HCT116 (cell line): ENCODE measurements around the gene PDE4D. TPM values are rescaled to one million over a fixed set of nuclear protein-coding genes. Genes with fewer than 3 reads are reported as not detected.

ENCODE experiments used
- ATAC-seq: fragments of 200-7000 bp; cut with Tn5 transposase; 2 replicates; pipeline ENCODE4 v1.9.1; 2020; ENCODE audit warnings: mild to moderate bottlenecking, moderate library complexity
- BruUV-seq: library from RNA; stranded (reverse); fragments of 400-500 nt; replicated peaks from 2 replicates; lab custom pipeline; 2021; lab: Mats Ljungman, UMichigan
- CTCF ChIA-PET: fragments of 300-600 bp; sonication (Branson Sonifier 250); formaldehyde crosslinking; loops from one replicate; lab custom pipeline; 2021; ENCODE audit warnings: antibody characterized with exemption; lab: Charles Lee
- POLR2A ChIA-PET: fragments of 300-600, 350-600 bp; sonication (Branson Sonifier 250); formaldehyde crosslinking; loops from one replicate; lab custom pipeline; 2021; ENCODE audit warnings: antibody characterized with exemption; lab: Charles Lee
- RAD21 ChIA-PET, 2 experiments: fragments of 300-600 bp; sonication (Branson Sonifier 250); formaldehyde crosslinking; loops; one replicate each; lab custom pipeline; 2023; ENCODE audit warnings: low total read pairs in 2 of 2; ENCODE audit not compliant: uncharacterized antibody in 2 of 2, unreplicated experiment in 2 of 2, low non-redundant PET in 1 of 2; lab: Charles Lee
- DNase-seq: peaks from one replicate; pipeline ENCODE4 v3.0.0-alpha.2; 2010; ENCODE audit warnings: low read depth, low spot score
- H2AFZ ChIP-seq: fragments of 200-600 bp; shearing (Covaris generic), sonication (generic); 2 replicates; pipeline ENCODE4 v1.6.1; 2017; ENCODE audit warnings: low read depth, mixed run types, mixed read lengths, antibody characterized with exemption, low read length; ENCODE audit not compliant: poor library complexity, severe bottlenecking
- H3K27ac ChIP-seq: 2 replicates; pipeline ENCODE4 v1.5.1; 2012; ENCODE audit warnings: low read depth, low read length
- H3K27me3 ChIP-seq: fragments of 200-600 bp; sonication (generic); 2 replicates; pipeline ENCODE4 v1.6.1; 2016; ENCODE audit warnings: mixed run types, low read length, mixed read lengths; ENCODE audit not compliant: insufficient read depth
- H3K36me3 ChIP-seq, 2 experiments: fragments of 200-500 bp in 1 of 2; fragments of 200-600 bp in 1 of 2; sonication (Bioruptor generic) in 1 of 2; sonication (generic) in 1 of 2; 2 replicates each; pipeline versions ENCODE4 v1.5.1 to v1.6.1; 2014 to 2016; ENCODE audit warnings: low read length in 2 of 2, inconsistent platforms in 1 of 2, mixed read lengths in 1 of 2, mixed run types in 1 of 2; ENCODE audit not compliant: insufficient read depth in 2 of 2, control insufficient read depth in 1 of 2
- H3K4me1 ChIP-seq, 2 experiments: fragments of 200-600 bp in 1 of 2; sonication (generic) in 1 of 2; 2 replicates each; pipeline versions ENCODE4 v1.5.1 to v1.6.1; 2012 to 2017; ENCODE audit warnings: low read length in 2 of 2, inconsistent platforms in 1 of 2, mild to moderate bottlenecking in 1 of 2, mixed read lengths in 1 of 2, mixed run types in 1 of 2, moderate library complexity in 1 of 2; ENCODE audit not compliant: insufficient read depth in 2 of 2, control insufficient read depth in 1 of 2
- H3K4me2 ChIP-seq: fragments of 200-600 bp; sonication (generic); 2 replicates; pipeline ENCODE4 v1.6.1; 2017; ENCODE audit warnings: mixed run types, low read length, mixed read lengths
- H3K4me3 ChIP-seq, 2 experiments: fragments of 200-600 bp in 1 of 2; sonication (generic) in 1 of 2; replicated peaks in 1 of 2; 2 replicates each; pipeline ENCODE4 v1.5.1; 2011 to 2016; ENCODE audit warnings: low read length in 2 of 2, control low read depth in 1 of 2, low read depth in 1 of 2, mild to moderate bottlenecking in 1 of 2, mixed read lengths in 1 of 2, mixed run types in 1 of 2
- H3K79me2 ChIP-seq: fragments of 200-600 bp; sonication (generic); 2 replicates; pipeline ENCODE4 v1.6.1; 2017; ENCODE audit warnings: mild to moderate bottlenecking, mixed run types, low read length, moderate library complexity, mixed read lengths; ENCODE audit not compliant: insufficient read depth
- H3K9ac ChIP-seq: fragments of 200-600 bp; sonication (generic); 2 replicates; pipeline ENCODE4 v1.6.1; 2016; ENCODE audit warnings: low read length, mixed read lengths
- H3K9me2 ChIP-seq: fragments of 200-600 bp; sonication (generic), shearing (Covaris generic); 2 replicates; pipeline ENCODE4 v1.6.1; 2017; ENCODE audit warnings: mixed run types, mild to moderate bottlenecking, moderate library complexity; ENCODE audit not compliant: insufficient read depth
- H3K9me3 ChIP-seq, 2 experiments: fragments of 200-500 bp in 1 of 2; fragments of 200-600 bp in 1 of 2; sonication (Bioruptor generic) in 1 of 2; sonication (generic) in 1 of 2; 2 replicates each; pipeline ENCODE4 v1.6.1; 2014 to 2017; ENCODE audit warnings: low read length in 2 of 2, mixed read lengths in 2 of 2, inconsistent platforms in 1 of 2, low read depth in 1 of 2, mild to moderate bottlenecking in 1 of 2, mixed run types in 1 of 2, moderate library complexity in 1 of 2; ENCODE audit not compliant: control insufficient read depth in 1 of 2, insufficient read depth in 1 of 2
- H4K20me1 ChIP-seq: fragments of 200-600 bp; sonication (generic), shearing (Covaris generic); 2 replicates; pipeline ENCODE4 v1.6.1; 2017; ENCODE audit warnings: mixed run types, mild to moderate bottlenecking, moderate library complexity; ENCODE audit not compliant: insufficient read depth
- CBX3 ChIP-seq: IDR thresholded peaks from 2 replicates; pipeline ENCODE4 v1.6.1; 2012; ENCODE audit warnings: low read depth
- CEBPB ChIP-seq: IDR thresholded peaks from 2 replicates; pipeline ENCODE4 v1.6.1; 2012; ENCODE audit warnings: low read depth
- ELF1 ChIP-seq: IDR thresholded peaks from 2 replicates; pipeline ENCODE4 v1.6.1; 2012; ENCODE audit warnings: low read depth, borderline replicate concordance
- EZH2 ChIP-seq: fragments of 200-600 bp; sonication (generic); IDR thresholded peaks from 2 replicates; pipeline ENCODE4 v1.6.1; 2017; ENCODE audit warnings: antibody characterized with exemption, mixed run types
- EZH2phosphoT487 ChIP-seq: fragments of 200-600 bp; IDR thresholded peaks from 2 replicates; pipeline ENCODE4 v1.6.1; 2018; ENCODE audit warnings: antibody characterized with exemption, borderline replicate concordance
- FOSL1 ChIP-seq: IDR thresholded peaks from 2 replicates; pipeline ENCODE4 v1.6.1; 2012; ENCODE audit warnings: low read depth
- JUND ChIP-seq: IDR thresholded peaks from 2 replicates; pipeline ENCODE4 v1.6.1; 2012
- POLR2AphosphoS5 ChIP-seq: IDR thresholded peaks from 2 replicates; pipeline ENCODE4 v1.6.1; 2011; ENCODE audit warnings: mild to moderate bottlenecking, low read depth, low read length, moderate library complexity
- RAD21 ChIP-seq: IDR thresholded peaks from 2 replicates; pipeline ENCODE4 v1.6.1; 2012; ENCODE audit warnings: low read depth, mild to moderate bottlenecking
- TCF7L2 ChIP-seq: IDR thresholded peaks from 2 replicates; pipeline ENCODE4 v1.7.0; 2011; ENCODE audit warnings: borderline replicate concordance, inconsistent platforms; ENCODE audit not compliant: insufficient read depth, insufficient read length; ENCODE audit errors: extremely low read depth
- YY1 ChIP-seq: IDR thresholded peaks from 2 replicates; pipeline ENCODE4 v1.6.1; 2011; ENCODE audit warnings: low read length, low read depth, moderate library complexity, mild to moderate bottlenecking; ENCODE audit not compliant: insufficient replicate concordance; ENCODE audit errors: extremely low read depth
- ZFX ChIP-seq: fragments of 450-650 bp; IDR thresholded peaks from 2 replicates; pipeline ENCODE4 v1.6.1; 2017
- ZNF274 ChIP-seq: fragments of 200-500 bp; sonication (Bioruptor generic); IDR thresholded peaks from 2 replicates; pipeline ENCODE4 v1.6.1; 2014; ENCODE audit warnings: mild to moderate bottlenecking, low read depth, low read length, inconsistent platforms
- intact Hi-C: fragments of 100-400 bp; cut with micrococcal nuclease; formaldehyde crosslinking; loops from 2 replicates; pipeline ENCODE4 v1.10.0; 2022
- total RNA-seq: library from RNA; stranded (reverse); gene quantifications from one replicate; pipeline ENCODE4 v1.2.1, GENCODE V29; 2021; ENCODE audit not compliant: unreplicated experiment
- TF ChIP-seq, protein P1 (sequence below), 3 experiments: fragments of 200-600 bp in 1 of 3; sonication (generic) in 1 of 3; IDR thresholded peaks in 2 of 3; conservative IDR thresholded peaks in 1 of 3; 2 replicates each; pipeline ENCODE4 v1.5.1; 2012 to 2017; ENCODE audit warnings: low read depth in 2 of 3, low read length in 2 of 3, antibody characterized with exemption in 1 of 3, borderline replicate concordance in 1 of 3, control low read depth in 1 of 3, mild to moderate bottlenecking in 1 of 3, mixed read lengths in 1 of 3, mixed run types in 1 of 3, moderate library complexity in 1 of 3; ENCODE audit not compliant: insufficient read depth in 1 of 3
- TF ChIP-seq, protein P2 (sequence below): IDR thresholded peaks from 2 replicates; pipeline ENCODE4 v1.6.1; 2012
- TF ChIP-seq, protein P3 (sequence below): IDR thresholded peaks from 2 replicates; pipeline ENCODE4 v1.6.1; 2011; ENCODE audit warnings: mild to moderate bottlenecking, low read length, moderate library complexity; ENCODE audit not compliant: insufficient replicate concordance; ENCODE audit errors: extremely low read depth
- TF ChIP-seq, protein P4 (sequence below): IDR thresholded peaks from 2 replicates; pipeline ENCODE4 v1.6.1; 2012; ENCODE audit warnings: low read depth

The PDE4D gene
- total RNA-seq, 1 experiment from 2014 or later, result 1.1 TPM

DNA sequence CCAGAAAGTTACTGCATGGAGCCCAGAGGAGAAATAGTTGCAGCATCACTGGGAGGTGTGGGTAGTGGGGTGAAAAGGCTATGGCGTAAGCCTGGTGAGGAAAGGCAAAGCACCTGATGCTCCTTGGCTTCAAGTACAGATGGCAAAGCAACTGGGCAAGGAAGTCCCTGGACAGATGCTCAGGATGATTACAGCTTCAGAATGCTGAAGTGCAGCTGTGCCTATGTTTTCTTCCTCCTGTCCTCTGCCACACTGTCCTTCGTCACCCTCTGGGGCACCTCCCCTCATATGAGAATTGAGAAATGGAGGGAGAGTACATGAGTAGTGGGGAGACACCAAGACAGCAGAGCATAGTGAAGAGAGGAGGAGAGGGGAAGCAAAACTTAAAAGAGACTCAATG lies 328.0 kb downstream of the PDE4D start:
- ChIA-PET POLR2A (no interaction called here), CTCF (no interaction called here), RAD21 (no interaction called here)
- intact Hi-C loops, result no loop called here
- DNase-seq (no peak), ATAC-seq (no peak)
- no TSS peak for BruUV-seq
- Histone ChIP-seq H3K4me1 (no peaks in the 10 kb centered on the region), H3K9ac (no peak overlapping the region), H3K9me2 (no peaks in the 10 kb centered on the region), H3K79me2 (no peaks in the 10 kb centered on the region), H3K27me3 (peaks cover 2% of the 10 kb centered on the region), H3K4me2 (no peak overlapping the region), H3K27ac (no peak overlapping the region), H3K4me3 (no peak overlapping the region), H4K20me1 (no peaks in the 10 kb centered on the region), H2AFZ (no peak overlapping the region), H3K36me3 (no peaks in the 10 kb centered on the region), H3K9me3 (no peaks in the 10 kb centered on the region)
- TF ChIP-seq ELF1 (no peak), YY1 (no peak), EZH2 (no peak), ZNF274 (no peak), CEBPB (no peak), ZFX (no peak), POLR2AphosphoS5 (no peak), EZH2phosphoT487 (no peak), TCF7L2 (no peak), CBX3 (no peak), RAD21 (no peak), JUND (no peak), FOSL1 (no peak)
- TF ChIP-seq, protein P1, sequence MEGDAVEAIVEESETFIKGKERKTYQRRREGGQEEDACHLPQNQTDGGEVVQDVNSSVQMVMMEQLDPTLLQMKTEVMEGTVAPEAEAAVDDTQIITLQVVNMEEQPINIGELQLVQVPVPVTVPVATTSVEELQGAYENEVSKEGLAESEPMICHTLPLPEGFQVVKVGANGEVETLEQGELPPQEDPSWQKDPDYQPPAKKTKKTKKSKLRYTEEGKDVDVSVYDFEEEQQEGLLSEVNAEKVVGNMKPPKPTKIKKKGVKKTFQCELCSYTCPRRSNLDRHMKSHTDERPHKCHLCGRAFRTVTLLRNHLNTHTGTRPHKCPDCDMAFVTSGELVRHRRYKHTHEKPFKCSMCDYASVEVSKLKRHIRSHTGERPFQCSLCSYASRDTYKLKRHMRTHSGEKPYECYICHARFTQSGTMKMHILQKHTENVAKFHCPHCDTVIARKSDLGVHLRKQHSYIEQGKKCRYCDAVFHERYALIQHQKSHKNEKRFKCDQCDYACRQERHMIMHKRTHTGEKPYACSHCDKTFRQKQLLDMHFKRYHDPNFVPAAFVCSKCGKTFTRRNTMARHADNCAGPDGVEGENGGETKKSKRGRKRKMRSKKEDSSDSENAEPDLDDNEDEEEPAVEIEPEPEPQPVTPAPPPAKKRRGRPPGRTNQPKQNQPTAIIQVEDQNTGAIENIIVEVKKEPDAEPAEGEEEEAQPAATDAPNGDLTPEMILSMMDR (IDR thresholded peaks at IDR 0.05 in 2 of 3, conservative IDR thresholded peaks at IDR 0.05 in 1 of 3; ENCODE audit: borderline replicate concordance in 1 of 3, insufficient read depth in 1 of 3, low read depth in 2 of 3, low read length in 2 of 3), result no peak
- TF ChIP-seq, protein P2, sequence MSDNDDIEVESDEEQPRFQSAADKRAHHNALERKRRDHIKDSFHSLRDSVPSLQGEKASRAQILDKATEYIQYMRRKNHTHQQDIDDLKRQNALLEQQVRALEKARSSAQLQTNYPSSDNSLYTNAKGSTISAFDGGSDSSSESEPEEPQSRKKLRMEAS, result no peak
- TF ChIP-seq, protein P3, sequence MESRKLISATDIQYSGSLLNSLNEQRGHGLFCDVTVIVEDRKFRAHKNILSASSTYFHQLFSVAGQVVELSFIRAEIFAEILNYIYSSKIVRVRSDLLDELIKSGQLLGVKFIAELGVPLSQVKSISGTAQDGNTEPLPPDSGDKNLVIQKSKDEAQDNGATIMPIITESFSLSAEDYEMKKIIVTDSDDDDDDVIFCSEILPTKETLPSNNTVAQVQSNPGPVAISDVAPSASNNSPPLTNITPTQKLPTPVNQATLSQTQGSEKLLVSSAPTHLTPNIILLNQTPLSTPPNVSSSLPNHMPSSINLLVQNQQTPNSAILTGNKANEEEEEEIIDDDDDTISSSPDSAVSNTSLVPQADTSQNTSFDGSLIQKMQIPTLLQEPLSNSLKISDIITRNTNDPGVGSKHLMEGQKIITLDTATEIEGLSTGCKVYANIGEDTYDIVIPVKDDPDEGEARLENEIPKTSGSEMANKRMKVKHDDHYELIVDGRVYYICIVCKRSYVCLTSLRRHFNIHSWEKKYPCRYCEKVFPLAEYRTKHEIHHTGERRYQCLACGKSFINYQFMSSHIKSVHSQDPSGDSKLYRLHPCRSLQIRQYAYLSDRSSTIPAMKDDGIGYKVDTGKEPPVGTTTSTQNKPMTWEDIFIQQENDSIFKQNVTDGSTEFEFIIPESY, result no peak
- TF ChIP-seq, protein P4, sequence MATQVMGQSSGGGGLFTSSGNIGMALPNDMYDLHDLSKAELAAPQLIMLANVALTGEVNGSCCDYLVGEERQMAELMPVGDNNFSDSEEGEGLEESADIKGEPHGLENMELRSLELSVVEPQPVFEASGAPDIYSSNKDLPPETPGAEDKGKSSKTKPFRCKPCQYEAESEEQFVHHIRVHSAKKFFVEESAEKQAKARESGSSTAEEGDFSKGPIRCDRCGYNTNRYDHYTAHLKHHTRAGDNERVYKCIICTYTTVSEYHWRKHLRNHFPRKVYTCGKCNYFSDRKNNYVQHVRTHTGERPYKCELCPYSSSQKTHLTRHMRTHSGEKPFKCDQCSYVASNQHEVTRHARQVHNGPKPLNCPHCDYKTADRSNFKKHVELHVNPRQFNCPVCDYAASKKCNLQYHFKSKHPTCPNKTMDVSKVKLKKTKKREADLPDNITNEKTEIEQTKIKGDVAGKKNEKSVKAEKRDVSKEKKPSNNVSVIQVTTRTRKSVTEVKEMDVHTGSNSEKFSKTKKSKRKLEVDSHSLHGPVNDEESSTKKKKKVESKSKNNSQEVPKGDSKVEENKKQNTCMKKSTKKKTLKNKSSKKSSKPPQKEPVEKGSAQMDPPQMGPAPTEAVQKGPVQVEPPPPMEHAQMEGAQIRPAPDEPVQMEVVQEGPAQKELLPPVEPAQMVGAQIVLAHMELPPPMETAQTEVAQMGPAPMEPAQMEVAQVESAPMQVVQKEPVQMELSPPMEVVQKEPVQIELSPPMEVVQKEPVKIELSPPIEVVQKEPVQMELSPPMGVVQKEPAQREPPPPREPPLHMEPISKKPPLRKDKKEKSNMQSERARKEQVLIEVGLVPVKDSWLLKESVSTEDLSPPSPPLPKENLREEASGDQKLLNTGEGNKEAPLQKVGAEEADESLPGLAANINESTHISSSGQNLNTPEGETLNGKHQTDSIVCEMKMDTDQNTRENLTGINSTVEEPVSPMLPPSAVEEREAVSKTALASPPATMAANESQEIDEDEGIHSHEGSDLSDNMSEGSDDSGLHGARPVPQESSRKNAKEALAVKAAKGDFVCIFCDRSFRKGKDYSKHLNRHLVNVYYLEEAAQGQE, result no peak
